IPS-18c (cell line): ENCODE data around the gene HNRNPH3.

Source experiments
- H3K4me3 ChIP-seq: 2 replicates; pipeline ENCODE4 v1.7.0; 2013; ENCODE audit warnings: low read depth, mild to moderate bottlenecking, low read length, moderate library complexity; ENCODE audit not compliant: insufficient read depth
- H3K9me3 ChIP-seq: one replicate; pipeline ENCODE4 v1.6.1; 2013; ENCODE audit warnings: mild to moderate bottlenecking, low read length, moderate library complexity; ENCODE audit not compliant: control insufficient read depth, insufficient read depth

HNRNPH3 gene

GRCh38 chr10:68327889-68328786, 3.7 kb upstream of the HNRNPH3 start:
- H3K9me3 ChIP-seq, result no peaks in the 10 kb centered on the region
- H3K4me3 ChIP-seq, result no peak overlapping the region

DNA sequence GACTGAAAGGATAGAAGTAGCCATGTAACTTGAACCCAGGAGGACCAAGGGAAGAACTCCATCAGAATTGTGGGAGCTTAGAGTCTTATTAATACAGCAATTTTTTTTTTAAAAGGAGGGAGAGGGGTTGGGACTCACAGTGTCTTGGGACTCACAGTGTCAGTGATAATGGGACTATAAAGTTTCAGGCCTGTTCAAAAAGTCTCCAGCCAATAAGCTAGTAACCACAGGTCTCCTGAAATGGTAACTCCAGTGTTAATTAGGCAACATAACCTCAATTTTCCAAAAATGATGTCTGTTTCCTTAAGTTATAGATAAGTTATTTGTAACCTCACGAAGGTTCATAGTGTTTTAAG, 2.4 kb upstream of the HNRNPH3 start:
- Histone ChIP-seq H3K4me3 (no peak overlapping the region), H3K9me3 (no peaks in the 10 kb centered on the region)

- Histone ChIP-seq H3K9me3 (no peaks in the 10 kb centered on the region), H3K4me3 (peak overlapping the region; percentile 95)
Measured at GRCh38 chr10:68330852-68331454, 911 bp upstream of the HNRNPH3 start.

DNA sequence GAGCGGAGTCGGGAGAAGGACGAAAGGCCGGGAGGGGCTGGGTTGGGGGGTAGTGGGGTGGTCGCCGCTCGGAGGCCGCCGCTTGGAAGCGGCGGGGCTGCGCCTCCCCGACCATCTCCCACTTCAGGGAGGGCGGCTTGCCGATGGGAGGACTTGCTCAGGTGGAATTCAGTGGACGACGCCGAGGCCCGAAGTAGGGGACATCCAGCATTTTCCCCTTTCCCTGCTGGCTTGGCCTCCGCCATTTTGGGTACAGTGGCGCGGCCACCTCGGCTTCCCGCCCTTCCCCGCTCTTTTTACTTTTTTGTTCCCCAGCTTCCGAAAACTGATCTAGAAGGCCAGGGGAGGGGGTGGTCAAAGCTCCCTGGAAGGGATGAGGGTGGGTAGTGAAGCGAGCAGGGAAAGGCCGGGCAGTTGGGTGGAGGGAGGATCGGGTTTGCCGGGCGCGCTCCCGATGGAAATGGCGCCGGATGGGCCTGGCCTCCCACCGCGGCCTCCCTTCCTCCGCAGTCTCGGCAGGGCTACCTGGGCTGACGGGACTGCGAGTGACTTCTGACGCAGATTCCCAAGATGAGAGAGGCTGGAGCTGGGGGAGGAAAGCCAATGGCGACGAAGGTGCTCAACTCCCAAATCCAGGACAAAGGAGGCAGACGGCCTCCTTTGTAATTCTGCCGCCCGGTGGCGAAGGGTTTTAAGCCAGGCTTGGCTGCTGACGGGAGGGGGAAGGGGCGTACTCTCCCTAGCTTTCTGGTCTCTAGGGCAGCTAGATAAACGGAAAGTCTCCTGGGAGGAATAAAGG, 594 bp downstream of the HNRNPH3 start, which contains the start of gene PBLD:
TSS of gene PBLD (minus strand) at position 670 of the 799 bp plus-strand sequence. CDS start 26,084 bp downstream, outside the sequence.
- no peaks in the 10 kb centered on the region for H3K9me3 ChIP-seq
- peak within 1 kb of the TSS; percentile 95 for H3K4me3 ChIP-seq

DNA sequence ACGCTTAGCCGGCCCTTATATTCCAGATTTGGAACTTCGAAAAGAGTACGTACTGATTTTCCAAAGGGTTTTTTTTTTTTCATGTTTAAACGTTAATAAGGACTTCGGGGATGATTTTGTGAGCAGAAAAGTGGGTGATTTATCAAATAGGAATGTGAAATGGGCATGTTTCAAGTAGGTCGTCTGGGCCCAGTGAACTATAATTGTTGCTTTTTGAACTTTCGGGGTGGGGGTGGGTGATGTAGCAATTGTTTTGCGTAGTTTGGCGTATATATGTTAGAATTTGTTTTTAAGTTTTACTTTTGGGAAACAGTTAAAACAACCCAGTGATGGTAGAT, 1.2 kb downstream of the HNRNPH3 start:
- H3K4me3 ChIP-seq, result peak overlapping the region; percentile 95
- H3K9me3 ChIP-seq, result no peaks in the 10 kb centered on the region

GRCh38 chr10:68333440-68334431, 1.9 kb downstream of the HNRNPH3 start:
- Histone ChIP-seq H3K4me3 (peak overlapping the region; percentile 95), H3K9me3 (no peaks in the 10 kb centered on the region)

GRCh38 chr10:68334672-68335467, 3.0 kb downstream of the HNRNPH3 start:
- no peaks in the 10 kb centered on the region for H3K9me3 ChIP-seq
- peak overlapping the region; percentile 11; the same call in 1 of the 2 replicates for H3K4me3 ChIP-seq

DNA sequence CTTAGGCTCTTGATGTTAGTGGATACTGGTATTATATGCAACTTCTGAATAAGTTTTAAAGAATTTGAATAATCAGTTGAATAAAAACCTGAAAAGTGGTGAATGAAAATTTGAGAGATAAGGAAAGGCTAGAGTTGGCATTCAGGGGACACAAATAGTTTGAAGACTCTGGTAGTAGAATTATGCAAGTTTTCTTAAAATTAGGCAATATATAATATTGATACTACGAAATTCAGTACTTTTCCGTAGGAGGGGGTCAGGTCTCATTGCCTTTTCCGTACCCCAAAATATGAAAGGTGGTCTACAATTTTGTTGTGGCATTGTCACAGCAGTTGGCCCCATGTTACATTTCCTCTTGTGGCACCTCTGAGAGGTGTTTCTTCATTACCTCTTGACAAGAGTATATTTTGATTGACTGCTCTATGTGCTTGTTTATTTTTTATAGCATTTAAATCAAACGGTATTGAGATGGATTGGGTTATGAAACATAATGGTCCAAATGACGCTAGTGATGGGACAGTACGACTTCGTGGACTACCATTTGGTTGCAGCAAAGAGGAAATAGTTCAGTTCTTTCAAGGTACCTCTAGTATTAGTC, 5.0 kb downstream of the HNRNPH3 start:
- H3K4me3 ChIP-seq, result no peak overlapping the region

GRCh38 chr10:68340358-68341080, 8.7 kb downstream of the HNRNPH3 start:
- H3K4me3 ChIP-seq, result no peak overlapping the region
- H3K9me3 ChIP-seq, result no peaks in the 10 kb centered on the region

More for the DNA sequence above, 5.0 kb downstream of the HNRNPH3 start:
- H3K9me3 ChIP-seq, result no peaks in the 10 kb centered on the region

GRCh38 chr10:68342909-68343516, 11.1 kb downstream of the HNRNPH3 start:
- no peak overlapping the region for H3K4me3 ChIP-seq

DNA sequence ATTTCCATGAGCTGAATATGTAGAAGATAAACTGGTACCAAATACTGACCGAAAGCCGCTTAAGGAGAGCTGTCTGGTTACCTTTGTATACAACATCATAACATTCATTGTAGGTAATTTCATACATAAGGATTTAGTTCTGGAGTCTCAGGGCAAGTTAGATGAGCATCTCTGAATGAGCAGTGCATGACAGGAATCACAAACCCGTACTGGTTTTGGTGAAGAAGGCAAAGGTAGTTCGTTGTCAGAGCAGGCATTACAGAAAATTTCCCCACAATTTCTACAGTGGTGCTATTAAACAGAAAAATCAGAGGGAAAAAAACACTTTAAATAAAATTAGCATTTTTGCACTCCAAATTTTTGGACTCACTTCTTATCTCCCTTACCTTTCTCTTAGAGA, 13.8 kb downstream of the HNRNPH3 start:
- no peak overlapping the region for H3K4me3 ChIP-seq
- H3K9me3 ChIP-seq, result no peaks in the 10 kb centered on the region

More at GRCh38 chr10:68342909-68343516, 11.1 kb downstream of the HNRNPH3 start:
- H3K9me3 ChIP-seq, result no peaks in the 10 kb centered on the region

DNA sequence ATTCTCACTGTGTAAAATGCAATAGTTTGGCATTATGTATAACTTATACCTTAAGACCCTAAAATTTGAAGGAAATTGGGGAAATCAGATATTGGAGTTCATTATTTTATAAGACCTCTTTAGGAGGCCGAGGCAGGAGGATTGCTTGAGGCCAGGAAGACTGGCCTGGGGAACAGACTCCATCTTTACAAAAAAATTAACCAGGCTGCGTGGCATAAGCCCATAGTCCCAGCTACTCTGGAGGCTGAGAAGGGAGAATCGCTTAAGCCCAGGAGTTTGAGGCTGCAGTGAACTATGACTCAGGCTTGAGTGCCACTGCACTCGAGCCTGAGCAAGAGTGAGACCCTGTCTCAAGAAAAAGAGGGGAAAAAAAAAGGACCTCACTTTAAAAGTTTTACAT, 14.9 kb downstream of the HNRNPH3 start:
- Histone ChIP-seq H3K9me3 (no peaks in the 10 kb centered on the region), H3K4me3 (no peak overlapping the region)

DNA sequence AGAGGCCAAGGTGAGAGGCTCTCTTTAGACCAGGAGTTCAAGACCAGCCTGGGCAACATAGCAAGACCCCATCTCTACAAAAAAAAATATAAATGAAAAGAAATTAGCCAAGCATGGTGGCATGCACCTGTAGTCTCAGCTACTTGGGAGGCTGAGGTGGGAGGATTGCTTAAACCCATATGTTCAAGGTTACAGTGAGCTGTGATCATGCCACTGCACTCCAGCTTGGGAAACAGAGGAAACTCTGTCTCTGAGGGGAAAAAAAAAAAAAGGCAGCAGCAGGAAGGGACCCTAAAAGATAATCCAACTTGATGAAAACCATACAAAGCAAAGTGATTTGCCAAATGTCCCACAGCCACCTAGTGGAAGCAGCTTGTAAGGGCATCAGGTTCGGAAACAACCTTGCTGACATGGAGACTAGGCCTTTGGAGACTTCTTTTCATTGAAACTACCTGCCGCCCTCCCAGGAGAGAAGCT, 16.4 kb downstream of the HNRNPH3 start:
- Histone ChIP-seq H3K9me3 (no peaks in the 10 kb centered on the region), H3K4me3 (no peak overlapping the region)

GRCh38 chr10:68353537-68353936, 21.7 kb downstream of the HNRNPH3 start:
- Histone ChIP-seq H3K9me3 (no peaks in the 10 kb centered on the region), H3K4me3 (no peak overlapping the region)

DNA sequence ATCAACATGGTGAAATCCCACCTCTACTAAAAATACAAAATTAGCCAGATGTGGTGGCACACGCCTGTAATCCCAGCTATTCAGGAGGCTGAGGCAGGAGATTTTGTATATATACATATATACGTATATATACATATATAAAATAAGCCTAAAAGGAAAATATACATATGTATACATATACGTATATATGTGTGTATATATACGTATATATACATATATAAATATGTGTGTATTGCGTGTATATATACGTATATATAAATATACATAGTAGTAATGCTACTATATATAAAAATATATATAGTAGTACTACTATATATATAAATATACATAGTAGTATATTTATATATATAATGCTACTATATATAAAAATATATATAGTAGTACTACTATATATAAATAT, 27.3 kb downstream of the HNRNPH3 start:
- Histone ChIP-seq H3K9me3 (no peaks in the 10 kb centered on the region), H3K4me3 (no peak overlapping the region)
